CD14-positive monocyte (primary cell): Measurements from ENCODE around the gene RASGRP1. TPM values are rescaled to one million over a fixed set of nuclear protein-coding genes. Genes with fewer than 3 reads are reported as not detected.

Experiments
- DNase-seq, 3 donors: peaks; one replicate each; pipeline ENCODE4 v3.0.0-alpha.2; 2011 to 2022
- H2AFZ ChIP-seq: 2 replicates; pipeline ENCODE4 v1.6.0; 2012; ENCODE audit warnings: mild to moderate bottlenecking, low read depth, low read length, inconsistent platforms; ENCODE audit not compliant: insufficient read depth, poor library complexity, severe bottlenecking
- H3K27ac ChIP-seq, 2 donors: 1 replicate in 1 of 2; 2 replicates in 1 of 2; pipeline ENCODE4 v1.5.1; 2012 to 2013; ENCODE audit warnings: low read length in 2 of 2, control low read depth in 1 of 2, inconsistent platforms in 1 of 2, low read depth in 1 of 2, mild to moderate bottlenecking in 1 of 2
- H3K27me3 ChIP-seq, 2 donors: one replicate each; pipeline versions ENCODE4 v1.6.0 to v1.6.1; 2011 to 2013; ENCODE audit warnings: low read length in 2 of 2; ENCODE audit not compliant: control insufficient read depth in 2 of 2, insufficient read depth in 2 of 2
- H3K36me3 ChIP-seq, 2 donors: replicated peaks in 1 of 2; 1 replicate in 1 of 2; 2 replicates in 1 of 2; pipeline versions ENCODE4 v1.5.1 to v1.6.1; 2012 to 2013; ENCODE audit warnings: low read length in 2 of 2, control low read depth in 1 of 2, inconsistent platforms in 1 of 2, mild to moderate bottlenecking in 1 of 2; ENCODE audit not compliant: insufficient read depth in 2 of 2, control insufficient read depth in 1 of 2
- H3K4me1 ChIP-seq, 2 donors: 1 replicate in 1 of 2; 2 replicates in 1 of 2; pipeline versions ENCODE4 v1.5.1 to v1.6.1; 2012 to 2013; ENCODE audit warnings: low read length in 2 of 2, control low read depth in 1 of 2, inconsistent platforms in 1 of 2, mild to moderate bottlenecking in 1 of 2, moderate library complexity in 1 of 2; ENCODE audit not compliant: insufficient read depth in 2 of 2, control insufficient read depth in 1 of 2
- H3K4me2 ChIP-seq: replicated peaks from 2 replicates; pipeline ENCODE3; 2012; ENCODE audit warnings: low read length, moderate library complexity, mild to moderate bottlenecking; ENCODE audit not compliant: poor library complexity, severe bottlenecking; ENCODE audit errors: extremely low read depth
- H3K4me3 ChIP-seq, 3 experiments: fragments of 200-600 bp in 1 of 3; sonication (generic) in 1 of 3; replicated peaks in 1 of 3; 1 replicate in 2 of 3; 2 replicates in 1 of 3; pipeline ENCODE4 v1.5.1; 2011 to 2013; ENCODE audit warnings: low read length in 3 of 3, mild to moderate bottlenecking in 3 of 3, control low read depth in 2 of 3, low read depth in 2 of 3, inconsistent platforms in 1 of 3, moderate library complexity in 1 of 3
- H3K79me2 ChIP-seq: 2 replicates; pipeline ENCODE4 v1.6.0; 2012; ENCODE audit warnings: mild to moderate bottlenecking, control low read depth, inconsistent platforms, low read length, moderate library complexity; ENCODE audit not compliant: insufficient read depth
- H3K9ac ChIP-seq: 2 replicates; pipeline ENCODE4 v1.6.0; 2017; ENCODE audit warnings: low read length, mild to moderate bottlenecking; ENCODE audit not compliant: insufficient read depth, poor library complexity, severe bottlenecking
- H3K9me3 ChIP-seq, 2 donors: replicated peaks in 1 of 2; 1 replicate in 1 of 2; 2 replicates in 1 of 2; pipeline versions ENCODE4 v1.5.1 to v1.6.1; 2012 to 2013; ENCODE audit warnings: low read length in 2 of 2, control low read depth in 1 of 2; ENCODE audit not compliant: control insufficient read depth in 1 of 2, insufficient read depth in 1 of 2
- H4K20me1 ChIP-seq: 2 replicates; pipeline ENCODE4 v1.6.0; 2012; ENCODE audit warnings: mild to moderate bottlenecking, low read length, control low read depth, moderate library complexity; ENCODE audit not compliant: insufficient read depth
- H3K27ac Mint-ChIP-seq, 7 donors: one replicate each; pipeline ENCODE4 v1.8.0; 2020; ENCODE audit warnings: mild to moderate bottlenecking in 7 of 7, mixed read lengths in 7 of 7, moderate library complexity in 6 of 7, inconsistent platforms in 2 of 7
- H3K27me3 Mint-ChIP-seq, 3 donors: one replicate each; pipeline ENCODE4 v1.8.0; 2021 to 2022; ENCODE audit warnings: low read depth in 3 of 3, mild to moderate bottlenecking in 3 of 3, mixed read lengths in 3 of 3, moderate library complexity in 3 of 3, inconsistent platforms in 1 of 3
- H3K36me3 Mint-ChIP-seq, 2 donors: one replicate each; pipeline ENCODE4 v1.8.0; 2020; ENCODE audit warnings: mixed read lengths in 2 of 2, inconsistent platforms in 1 of 2, mild to moderate bottlenecking in 1 of 2
- H3K4me1 Mint-ChIP-seq: one replicate; pipeline ENCODE4 v1.8.0; 2020; ENCODE audit warnings: mild to moderate bottlenecking, mixed read lengths
- H3K4me3 Mint-ChIP-seq, 2 donors: one replicate each; pipeline ENCODE4 v1.8.0; 2020; ENCODE audit warnings: mild to moderate bottlenecking in 2 of 2, mixed read lengths in 2 of 2, moderate library complexity in 1 of 2
- H3K9me3 Mint-ChIP-seq, 7 donors: one replicate each; pipeline ENCODE4 v1.8.0; 2020 to 2022; ENCODE audit warnings: mixed read lengths in 7 of 7, mild to moderate bottlenecking in 6 of 7, moderate library complexity in 6 of 7, inconsistent platforms in 2 of 7
- CTCF ChIP-seq: fragments of 200-600 bp; IDR thresholded peaks from one replicate; pipeline ENCODE4 v1.8.0; 2022; ENCODE audit warnings: antibody characterized with exemption, mild to moderate bottlenecking
- WGBS: methylation state at CpG from one replicate; pipeline ENCODE4 v1.1.5; 2013; ENCODE audit warnings: missing lambda C conversion rate; ENCODE audit not compliant: insufficient coverage; 5-methylcytosine and 5-hydroxymethylcytosine counted together
- intact Hi-C, 2 donors: fragments of 100-400 bp; cut with micrococcal nuclease; formaldehyde crosslinking; loops; one replicate each; pipeline versions ENCODE4 v1.15.0 to v1.15.1; 2023
- polyA plus RNA-seq, 3 donors: library from polyadenylated mRNA; depleted of rRNA in 1 of 3; unstranded in 2 of 3; stranded (reverse) in 1 of 3; fragments of 300-500 nt in 2 of 3; fragments of >200 nt in 1 of 3; fragmentation: Illumina TruSeq in 2 of 3; gene quantifications; 1 replicate in 2 of 3; 2 replicates in 1 of 3; pipeline ENCODE4 v1.2.3, GENCODE V29; 2012 to 2021

Gene RASGRP1
- polyA plus RNA-seq, 3 donors: 0.05 to 0.38 (median 0.13) TPM

GRCh38 chr15:38521316-38521715, 43.3 kb downstream of the RASGRP1 start:
- Histone ChIP-seq H3K4me1 (no peaks in the 10 kb centered on the region), H3K4me2 (no peak overlapping the region), H3K9me3 (no peaks in the 10 kb centered on the region), H4K20me1 (no peaks in the 10 kb centered on the region), H3K9ac (no peak overlapping the region), H3K4me3 (no peak overlapping the region), H2AFZ (no peak overlapping the region), H3K27ac (no peak overlapping the region), H3K27me3 (no peaks in the 10 kb centered on the region), H3K79me2 (no peaks in the 10 kb centered on the region), H3K36me3 (no peaks in the 10 kb centered on the region)
- no peak for TF ChIP-seq CTCF
- Mint-ChIP-seq H3K9me3 (peaks cover 0 to 3% (median 0%) of the 10 kb centered on the region in 7 donors), H3K4me1 (no peaks in the 10 kb centered on the region), H3K36me3 (no peaks in the 10 kb centered on the region), H3K27ac (no peak overlapping the region), H3K4me3 (no peak overlapping the region), H3K27me3 (peaks cover 0 to 4% (median 0%) of the 10 kb centered on the region in 3 donors)
- no peak for DNase-seq
- WGBS: 81% methylated on average over 4 of the region's 5 CpGs
- intact Hi-C loops: no loop called here

GRCh38 chr15:38520035-38520434, 44.6 kb downstream of the RASGRP1 start:
- Histone ChIP-seq H2AFZ (no peak overlapping the region), H3K27ac (no peak overlapping the region), H3K27me3 (no peaks in the 10 kb centered on the region), H3K79me2 (no peaks in the 10 kb centered on the region), H3K36me3 (no peaks in the 10 kb centered on the region), H3K9ac (no peak overlapping the region), H3K9me3 (no peaks in the 10 kb centered on the region), H3K4me2 (no peak overlapping the region), H3K4me1 (no peaks in the 10 kb centered on the region), H4K20me1 (no peaks in the 10 kb centered on the region), H3K4me3 (no peak overlapping the region)
- H3K4me1 Mint-ChIP-seq: no peaks in the 10 kb centered on the region
- H3K4me3 Mint-ChIP-seq: no peak overlapping the region
- no peaks in the 10 kb centered on the region for H3K36me3 Mint-ChIP-seq
- no peak overlapping the region for H3K27ac Mint-ChIP-seq
- H3K27me3 Mint-ChIP-seq: peaks cover 0 to 4% (median 0%) of the 10 kb centered on the region in 3 donors
- no peak for DNase-seq
- no peak for TF ChIP-seq CTCF
- intact Hi-C loops: no loop called here
- 100% methylated on average over 3 of the region's 3 CpGs for WGBS
- H3K9me3 Mint-ChIP-seq: peaks cover 0 to 1% (median 0%) of the 10 kb centered on the region in 7 donors
